NT2/D1 (cell line): ENCODE measurements around the gene PRPH2.

Experiments
- SUZ12 ChIP-seq: IDR thresholded peaks from 2 replicates; pipeline ENCODE4 v1.6.1; 2011; ENCODE audit not compliant: insufficient read length, insufficient read depth; ENCODE audit errors: extremely low read depth
- YY1 ChIP-seq: IDR thresholded peaks from 2 replicates; pipeline ENCODE4 v1.6.1; 2011; ENCODE audit not compliant: insufficient read length, insufficient read depth
- ZNF274 ChIP-seq: IDR thresholded peaks from 2 replicates; pipeline ENCODE4 v1.6.1; 2011; ENCODE audit warnings: mild to moderate bottlenecking, low read depth, low read length

DNA sequence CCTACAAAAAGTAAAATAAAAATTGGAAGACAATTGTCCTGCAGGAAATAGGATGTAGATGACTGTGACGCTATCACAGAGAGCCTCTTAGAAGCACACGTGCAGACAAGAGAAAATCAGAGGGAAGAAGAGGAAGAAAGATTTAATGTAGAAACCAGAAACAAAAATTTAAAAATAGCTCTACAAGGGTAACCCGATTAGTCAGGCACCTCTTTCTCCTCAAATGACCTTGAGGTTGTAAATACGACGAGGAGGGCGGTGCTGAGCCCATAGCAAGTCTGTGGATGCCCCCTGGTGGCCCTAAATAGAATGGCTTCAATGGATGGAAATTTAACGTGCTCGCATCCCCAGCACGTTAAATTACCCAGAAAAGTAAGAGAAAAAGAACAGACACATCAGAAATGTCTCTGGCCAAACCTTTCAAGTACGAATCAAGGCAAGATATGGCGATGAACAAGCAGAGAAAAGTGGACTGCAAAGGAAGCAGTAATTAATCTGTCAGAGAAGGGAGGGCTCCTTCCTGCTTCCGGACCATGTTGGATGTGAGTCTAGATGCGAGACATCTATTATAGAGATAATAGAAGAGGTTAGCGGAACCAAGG, 4.2 kb upstream of the PRPH2 start:
- TF ChIP-seq YY1 (no peak), ZNF274 (no peak), SUZ12 (no peak)
